NCI-H2196 (cell line): ENCODE results near the gene RAX2.
"Not testable (repeated sequence)": the region's sequence is repeated elsewhere in the genome, so short reads cannot be mapped to it uniquely, and the experiment has no call there.

Source experiments
- DNase-seq: peaks from one replicate; lab custom pipeline; 2025; ENCODE audit not compliant: unreplicated experiment; lab: John Stamatoyannopoulos, UW

The RAX2 gene

DNA sequence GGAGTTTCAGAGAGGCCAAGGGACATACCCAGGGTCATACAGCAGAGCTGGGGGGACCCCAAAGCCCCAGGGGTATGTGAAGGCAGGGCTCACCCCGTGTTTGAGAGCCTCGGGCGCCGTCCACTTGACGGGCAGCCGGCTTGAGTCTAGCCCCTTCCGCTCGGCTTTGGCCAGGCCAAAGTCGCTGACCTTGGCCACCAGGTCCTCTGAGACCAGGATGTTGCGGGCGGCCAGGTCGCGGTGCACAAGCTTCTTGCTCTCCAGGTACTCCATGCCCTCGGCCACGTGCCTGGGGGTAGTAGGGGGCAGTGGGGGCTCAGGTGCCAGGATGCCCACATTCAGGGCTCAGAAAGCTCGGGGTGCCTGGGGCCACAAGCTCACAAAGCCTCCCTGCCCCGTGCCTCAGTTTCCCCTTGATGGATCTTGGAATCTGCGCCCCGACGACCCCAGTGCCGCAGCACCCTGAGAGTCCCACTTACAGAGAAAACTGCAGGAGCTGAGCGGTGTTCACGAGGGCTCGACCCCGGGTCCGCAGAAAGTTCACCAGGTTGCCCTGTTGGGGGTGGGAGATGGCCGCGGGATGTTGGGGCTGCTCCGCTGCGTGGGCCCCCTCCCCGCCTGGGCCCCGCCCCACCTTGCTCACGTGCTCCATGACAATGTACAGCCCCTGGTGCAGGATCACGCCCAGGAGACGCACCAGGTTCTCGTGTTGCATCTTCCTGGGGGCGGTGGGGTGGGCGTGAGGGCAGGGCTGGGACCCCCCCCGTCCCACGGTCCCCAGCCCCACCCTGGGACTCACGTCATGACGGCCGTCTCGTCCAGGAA is 7.1 kb upstream of the RAX2 start:
- DNase-seq, result no peak

DNA sequence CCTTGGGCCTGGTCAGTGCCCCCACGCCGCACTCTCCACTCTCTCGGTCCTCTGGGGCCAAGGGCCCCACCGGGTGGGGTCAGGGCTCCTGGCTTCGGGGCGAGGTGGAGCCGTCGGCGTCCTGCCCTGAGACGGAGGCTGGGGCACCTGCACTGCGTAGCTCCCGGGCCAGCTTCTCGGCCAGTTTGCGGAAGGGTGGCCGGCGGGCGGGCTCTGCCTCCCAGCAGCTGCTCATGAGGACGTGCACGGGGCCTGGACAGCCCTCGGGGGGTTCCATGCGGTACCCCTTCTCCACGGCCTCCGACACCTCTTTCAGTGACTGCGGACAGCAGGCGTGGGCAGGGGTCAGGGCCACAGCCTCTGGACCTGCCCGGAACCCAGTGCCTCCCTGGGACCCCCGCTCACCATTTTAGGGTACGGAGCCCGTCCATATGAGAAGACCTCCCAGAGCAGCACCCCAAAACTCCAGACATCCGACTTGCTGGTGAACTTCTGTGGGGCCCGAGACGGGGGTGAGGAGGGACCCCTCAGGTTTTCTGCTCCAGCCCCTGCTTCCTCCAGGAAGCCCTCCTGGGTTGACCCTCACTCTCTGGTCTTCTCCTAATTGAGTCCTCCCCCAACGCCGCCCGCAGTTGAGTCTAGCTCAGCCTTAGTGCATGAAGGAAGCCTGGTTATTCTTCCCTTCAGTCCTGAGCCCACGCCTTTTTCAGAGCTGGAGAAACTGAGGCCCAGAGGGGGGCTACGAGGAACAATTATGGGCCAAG is 6.3 kb upstream of the RAX2 start:
- no peak for DNase-seq

DNA sequence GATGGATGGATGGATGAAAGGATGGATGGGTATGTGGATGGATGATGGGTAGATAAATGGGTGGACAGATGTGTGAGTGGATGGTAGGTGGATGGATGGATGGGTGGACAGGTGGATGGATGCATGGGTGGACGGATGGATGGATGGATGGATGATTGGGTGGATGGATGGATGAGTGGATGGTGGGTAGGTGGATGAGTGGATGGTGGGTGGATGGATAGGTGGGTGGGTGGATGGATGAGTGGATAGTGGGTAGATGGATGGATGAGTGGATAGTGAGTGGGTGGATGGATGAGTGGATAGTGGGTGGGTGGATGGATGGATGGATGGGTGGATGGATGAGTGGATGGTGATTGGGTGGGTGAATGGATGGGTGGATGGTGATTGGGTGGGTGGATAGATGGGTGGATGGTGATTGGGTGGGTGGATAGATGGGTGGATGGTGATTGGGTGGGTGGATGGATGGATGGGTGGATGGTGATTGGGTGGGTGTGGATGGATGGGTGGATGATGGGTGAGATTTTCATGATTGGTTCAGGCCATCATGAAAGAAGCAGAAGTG is 4.5 kb upstream of the RAX2 start:
- DNase-seq, result no peak

DNA sequence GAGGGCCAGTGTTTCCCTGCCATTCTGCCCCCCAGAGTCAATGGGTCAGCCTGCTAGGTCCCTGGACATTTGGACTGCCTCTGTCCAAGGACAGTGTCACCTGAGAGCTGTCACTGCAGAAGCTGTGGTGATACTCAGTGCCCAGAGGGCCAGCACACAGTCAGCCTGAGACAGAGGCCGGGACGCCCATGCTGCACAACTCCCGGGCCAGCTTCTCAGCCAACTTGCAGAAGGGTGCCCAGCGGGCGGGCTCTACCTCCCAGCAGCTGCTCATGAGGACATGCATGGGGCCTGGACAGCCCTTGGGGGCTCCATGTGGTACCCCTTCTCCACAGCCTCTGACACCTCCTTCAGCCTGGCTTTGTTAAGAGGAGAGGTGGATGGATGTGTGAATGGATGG is 3.8 kb upstream of the RAX2 start:
- DNase-seq, result no peak

DNA sequence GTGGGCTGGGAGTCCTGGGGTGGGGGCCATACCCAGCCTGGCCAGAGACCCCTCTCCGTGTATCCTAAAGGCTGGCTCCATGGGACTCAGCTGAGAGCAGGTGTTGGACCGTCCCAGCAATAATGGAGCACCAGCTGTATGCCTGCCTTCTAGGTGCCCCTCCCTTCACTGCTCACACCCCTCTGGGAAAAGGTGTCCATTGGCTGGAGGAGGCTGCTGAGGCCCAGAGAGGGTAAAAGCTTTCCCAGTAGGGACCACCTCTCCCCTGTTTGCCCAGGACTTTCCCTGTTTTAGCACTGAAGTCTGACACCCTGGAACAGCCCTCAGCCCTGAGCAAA is 3.3 kb upstream of the RAX2 start:
- DNase-seq, result no peak

DNA sequence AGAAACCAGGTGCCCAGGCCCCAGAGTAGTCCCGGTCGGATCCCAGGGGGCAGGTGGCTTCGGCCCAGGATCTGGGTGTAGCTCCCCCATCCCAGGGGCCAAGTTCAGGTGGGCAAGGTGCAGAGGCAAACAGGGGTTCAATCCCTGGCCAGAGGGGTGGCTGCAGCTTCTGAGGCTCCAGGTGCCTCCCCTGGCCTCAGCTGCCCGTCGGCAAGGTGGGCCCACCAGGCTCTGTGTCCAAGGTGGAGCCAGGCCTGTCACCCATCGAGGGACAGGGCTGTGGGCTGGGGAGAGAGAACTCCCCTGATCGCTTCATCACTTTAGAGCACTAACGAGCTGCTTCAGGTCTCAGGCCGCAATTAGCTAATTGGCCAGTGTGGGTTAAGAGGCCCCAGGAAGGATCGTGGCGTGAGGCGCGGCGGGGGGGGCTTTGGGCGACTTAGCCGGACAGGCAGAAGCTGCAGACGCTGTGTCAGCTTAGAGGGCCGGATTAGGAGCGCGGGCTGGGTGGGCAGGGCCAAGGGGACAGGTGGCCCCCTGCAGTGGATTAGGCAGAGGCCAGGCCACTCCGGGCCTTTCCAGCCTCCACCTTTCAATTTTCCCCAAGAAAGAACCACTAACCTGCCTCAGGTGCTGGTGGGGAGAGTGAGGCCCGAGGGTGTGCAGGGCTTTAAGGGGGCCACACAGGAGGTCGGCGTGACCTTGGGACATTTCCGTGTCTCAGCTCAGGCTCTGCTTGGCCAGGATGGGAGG is 2.8 kb upstream of the RAX2 start:
- no peak for DNase-seq

DNA sequence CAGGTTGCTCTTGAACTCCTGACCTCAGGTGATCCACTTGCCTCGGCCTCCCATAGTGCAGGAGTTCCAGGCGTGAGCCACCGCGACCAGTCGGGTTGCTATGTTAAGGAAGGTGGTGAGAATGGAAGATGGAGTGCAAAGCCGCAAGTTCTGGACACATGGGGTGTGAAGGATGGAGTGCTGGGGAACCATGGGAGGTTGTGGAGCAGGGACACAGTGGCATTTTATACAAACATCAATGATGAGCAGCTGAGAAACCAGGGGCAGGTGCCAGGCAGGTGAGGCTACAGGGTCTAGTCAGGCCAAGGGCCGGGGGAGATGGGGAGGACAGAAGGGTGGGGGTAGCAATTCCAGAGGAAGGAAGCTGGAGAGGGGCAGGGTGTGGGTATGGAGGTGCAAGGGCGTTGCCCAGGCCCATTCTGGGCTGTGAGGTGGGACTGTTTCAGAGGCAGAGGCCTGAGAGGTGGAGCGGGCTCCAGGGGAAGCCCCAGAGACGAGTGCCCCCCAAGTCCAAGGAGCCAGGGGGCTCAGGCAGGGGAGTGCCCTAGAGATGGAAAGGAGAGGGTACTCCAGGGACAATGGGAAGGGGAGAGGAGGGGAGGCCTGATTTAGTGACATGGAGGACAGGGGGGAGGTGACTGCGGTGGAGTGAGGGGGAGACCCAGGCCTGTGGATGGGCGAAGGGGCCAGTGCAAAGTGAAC is 1.9 kb upstream of the RAX2 start:
- DNase-seq, result no peak

DNA sequence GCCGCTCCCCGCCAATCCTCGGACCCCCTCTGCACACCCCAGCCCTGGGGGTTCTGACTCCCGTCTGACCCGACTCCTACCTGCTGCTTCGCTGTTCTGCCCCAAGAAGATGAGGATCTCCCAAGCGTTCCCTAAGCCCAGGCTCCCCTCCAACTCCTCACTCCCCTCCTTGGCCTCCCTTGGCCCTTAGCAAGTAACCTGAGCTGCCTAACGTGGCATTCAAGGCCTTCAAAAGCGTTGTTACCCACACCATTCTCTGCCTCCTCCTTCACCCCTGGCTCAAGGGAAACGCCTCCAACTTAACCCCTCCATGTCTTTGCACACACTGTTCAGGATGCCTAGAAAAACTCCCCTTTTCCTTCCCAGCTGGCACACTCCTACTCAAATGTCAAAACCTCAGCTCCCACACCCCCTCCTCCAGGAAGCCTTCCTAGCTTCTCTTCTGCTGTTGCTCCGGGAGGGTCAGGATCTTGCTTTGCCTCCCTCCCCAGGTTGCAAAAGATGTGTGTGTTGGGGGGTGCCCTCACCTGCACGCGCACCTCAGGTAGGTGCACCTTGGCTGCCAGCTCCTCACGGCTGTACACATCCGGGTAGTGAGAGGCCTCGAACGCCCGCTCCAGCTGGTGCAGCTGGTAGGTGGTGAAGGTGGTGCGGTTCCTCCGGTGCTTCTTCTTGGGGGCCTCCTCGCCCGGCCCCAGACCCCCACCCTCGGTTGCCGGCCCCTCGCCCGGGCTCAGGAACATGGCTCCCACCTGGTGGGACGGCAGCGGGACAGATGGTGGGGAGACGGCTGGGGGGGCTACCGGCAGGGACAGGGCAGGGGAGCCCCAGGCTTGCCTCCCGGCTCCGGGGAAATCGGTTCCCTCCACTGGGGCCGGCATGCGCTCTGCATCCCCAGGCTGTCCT is 775 bp downstream of the RAX2 start:
- no peak for DNase-seq

DNA sequence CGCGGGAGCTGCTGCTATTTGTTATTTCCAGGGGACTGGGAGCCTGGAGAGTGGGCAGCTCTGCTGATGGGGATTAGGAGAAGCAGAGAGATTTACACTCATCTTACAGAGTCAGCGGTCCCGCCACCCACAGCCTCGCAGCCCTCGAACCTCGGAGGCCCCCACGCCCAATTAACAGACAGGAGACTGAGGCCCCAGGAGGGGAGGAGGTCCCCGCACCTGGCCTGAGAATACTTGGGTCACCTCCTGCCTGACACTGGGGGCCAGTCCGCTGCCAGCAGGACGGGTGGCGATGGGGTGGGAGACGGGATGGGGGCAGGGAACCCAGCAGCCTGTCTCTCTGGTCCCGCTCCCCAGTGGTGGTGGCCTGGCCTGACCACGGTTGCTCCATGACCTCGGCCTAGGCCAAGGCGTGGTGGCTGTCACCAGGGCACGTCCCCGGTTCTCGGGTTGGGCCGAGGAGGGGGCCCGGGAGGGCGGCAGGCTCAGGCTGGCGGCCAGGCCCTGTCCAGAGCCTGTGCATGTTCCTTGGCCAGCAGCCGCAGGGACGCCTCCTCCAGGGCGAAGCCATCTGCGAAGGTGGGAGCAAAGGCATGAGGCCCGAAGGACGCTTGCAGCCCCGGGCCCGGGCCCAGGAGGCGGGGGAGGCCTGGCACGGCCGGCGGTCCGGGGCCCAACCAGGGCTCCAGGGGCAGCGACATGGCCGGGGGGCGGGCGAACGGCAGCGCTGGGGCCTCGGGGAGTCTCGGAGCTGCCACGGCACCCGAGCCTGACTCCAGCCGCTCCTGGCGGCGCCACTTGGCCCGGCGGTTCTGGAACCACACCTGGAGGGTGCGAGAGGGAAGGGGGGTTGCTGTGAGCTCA is 1.7 kb downstream of the RAX2 start:
- DNase-seq, result no peak

DNA sequence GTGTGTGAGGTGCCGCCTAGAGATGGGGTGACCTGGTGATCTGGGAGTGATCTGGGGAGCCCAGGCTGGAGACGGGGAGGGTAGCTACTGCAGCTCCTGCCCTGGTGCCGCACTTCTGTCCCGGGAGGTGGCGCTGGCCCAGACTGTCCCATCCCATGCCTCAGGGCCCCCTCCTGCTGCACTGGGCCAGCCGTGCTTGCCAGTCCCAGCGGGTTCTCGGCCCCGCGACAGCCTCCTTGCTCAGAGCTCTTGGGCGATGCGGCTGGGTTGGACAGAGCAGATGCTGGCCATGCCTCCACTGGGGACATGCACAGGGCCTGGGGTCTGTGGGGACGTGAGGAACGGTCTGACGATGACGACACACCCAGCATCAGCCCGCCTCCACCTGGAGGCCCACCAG is 2.5 kb downstream of the RAX2 start:
- DNase-seq, result no peak

DNA sequence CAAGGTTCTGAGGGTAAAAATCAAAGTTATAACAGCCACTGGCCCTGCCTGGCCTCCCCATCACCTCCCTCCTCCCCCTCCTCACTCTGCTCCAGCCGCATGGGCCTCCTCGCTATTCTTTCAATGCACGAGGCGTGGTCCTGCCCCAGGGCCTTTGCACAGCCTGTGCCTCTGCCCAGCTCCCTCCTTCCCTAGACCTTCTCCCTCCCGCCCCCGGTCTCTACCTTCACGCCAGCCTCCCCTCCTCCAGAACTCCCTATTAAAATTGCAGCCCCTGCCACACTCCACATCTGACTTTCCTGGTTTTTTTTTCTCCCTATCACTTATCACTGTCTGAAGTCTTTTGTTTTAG is 3.3 kb downstream of the RAX2 start:
- DNase-seq, result no peak

DNA sequence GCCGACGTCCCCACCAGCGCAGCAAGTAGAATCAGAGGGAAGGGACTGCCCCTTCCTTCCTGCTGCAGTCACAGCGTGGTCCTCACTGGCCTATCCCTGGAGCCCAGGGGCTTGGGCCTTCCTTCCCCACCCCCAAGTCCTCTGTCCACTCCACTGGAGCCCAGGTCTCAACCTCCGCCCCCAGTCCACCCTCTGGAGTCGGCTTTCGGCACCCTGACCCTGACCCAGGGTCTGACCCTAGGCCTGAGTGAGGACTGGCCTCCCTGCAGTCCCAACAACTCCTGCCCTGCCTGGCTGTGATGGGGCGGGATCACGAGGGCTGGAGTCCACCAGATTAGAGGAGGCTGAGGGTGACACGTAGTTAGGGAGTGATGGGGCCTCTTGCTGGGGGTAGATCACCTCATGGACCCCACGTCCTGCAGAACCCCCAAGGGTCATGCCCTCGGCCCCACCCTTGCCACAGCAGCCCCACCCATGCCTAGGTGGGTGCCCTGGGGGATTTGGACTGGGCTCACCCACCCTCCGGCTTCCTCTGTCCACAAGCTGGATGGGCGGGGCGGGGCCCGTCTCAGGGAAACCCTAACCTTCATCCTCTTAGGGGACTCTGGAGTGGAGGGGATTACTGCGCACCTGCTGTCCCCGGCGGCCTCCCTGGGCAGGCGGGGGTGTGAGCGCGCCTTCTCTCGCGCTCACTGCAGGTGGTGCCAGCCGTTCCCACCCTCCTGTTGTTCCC is 3.8 kb downstream of the RAX2 start:
- DNase-seq, result no peak

DNA sequence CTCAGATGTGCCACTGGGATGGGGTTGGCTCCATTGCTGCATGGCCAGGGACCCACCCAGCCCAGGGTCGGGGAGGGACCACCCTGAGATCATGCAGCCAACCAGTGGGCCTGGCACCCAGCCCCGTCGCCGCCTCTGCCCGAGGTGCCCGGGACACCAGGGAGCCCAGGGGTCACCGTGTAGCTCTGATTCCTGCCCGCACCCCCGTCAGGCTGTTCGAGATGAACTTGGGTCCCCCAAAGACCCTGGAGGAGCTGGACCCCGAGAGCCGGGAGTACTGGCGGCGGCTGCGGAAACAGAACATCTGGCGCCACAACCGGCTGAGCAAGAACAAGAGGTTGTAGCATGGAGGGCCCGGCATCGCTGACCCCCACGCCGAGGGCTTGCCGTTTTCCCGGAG is 5.0 kb downstream of the RAX2 start:
- DNase-seq, result no peak

DNA sequence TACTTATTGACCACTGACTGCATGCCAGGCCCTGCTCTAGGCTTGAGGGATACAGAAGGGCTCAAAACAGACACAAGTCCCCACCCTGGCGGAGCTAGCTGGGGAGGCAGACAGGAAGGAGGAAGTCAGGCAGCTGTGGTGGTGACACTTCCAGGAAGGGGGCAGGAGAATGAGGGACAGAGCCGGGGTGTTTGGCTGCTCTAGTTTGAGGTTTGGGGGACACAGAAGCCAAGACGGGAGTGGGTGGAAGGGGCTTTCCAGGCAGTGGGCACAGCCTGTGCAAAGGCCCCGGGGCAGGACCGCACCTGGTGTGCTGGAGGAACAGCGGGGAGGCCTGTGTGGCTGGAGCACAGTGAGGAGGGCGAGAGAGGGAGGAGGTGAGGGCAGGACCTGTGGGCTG is 5.5 kb downstream of the RAX2 start:
- DNase-seq, result no peak

DNA sequence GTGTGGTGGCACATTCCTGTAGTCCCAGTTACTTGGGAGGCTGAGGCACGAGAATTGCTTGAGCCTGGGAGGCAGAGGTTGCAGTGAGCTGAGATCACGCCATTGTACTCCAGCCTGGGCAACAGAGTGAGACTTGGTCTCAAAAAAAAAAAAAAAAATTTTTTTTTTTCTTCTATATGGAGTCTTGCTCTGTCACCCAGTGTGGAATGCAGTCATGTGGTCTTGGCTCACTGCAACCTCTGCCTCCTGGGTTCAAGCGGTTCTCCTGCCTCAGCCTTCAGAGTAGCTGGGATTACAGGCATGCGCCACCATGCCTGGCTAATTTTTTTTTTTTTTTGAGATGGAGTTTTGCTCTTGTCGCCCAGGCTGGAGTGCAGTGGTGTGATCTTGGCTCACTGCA is 6.3 kb downstream of the RAX2 start:
- not testable (repeated sequence) for DNase-seq

DNA sequence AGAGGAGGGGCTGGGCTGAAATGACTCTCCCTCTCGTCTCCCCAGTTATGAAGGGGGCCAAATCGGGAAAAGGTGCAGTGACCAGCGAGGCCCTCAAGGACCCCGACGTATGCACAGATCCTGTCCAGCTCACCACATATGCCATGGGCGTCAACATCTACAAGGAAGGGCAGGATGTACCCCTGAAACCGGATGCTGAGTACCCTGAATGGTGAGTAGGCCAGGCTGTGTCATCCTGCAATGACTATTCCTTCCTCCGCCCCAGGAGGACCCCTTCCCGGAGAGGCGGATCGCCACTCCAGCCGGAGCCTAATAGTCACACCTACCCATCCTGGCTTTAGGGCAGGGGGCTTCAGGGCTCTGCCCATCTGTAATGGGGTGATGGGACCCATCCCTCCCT is 6.9 kb downstream of the RAX2 start:
- DNase-seq, result no peak

DNA sequence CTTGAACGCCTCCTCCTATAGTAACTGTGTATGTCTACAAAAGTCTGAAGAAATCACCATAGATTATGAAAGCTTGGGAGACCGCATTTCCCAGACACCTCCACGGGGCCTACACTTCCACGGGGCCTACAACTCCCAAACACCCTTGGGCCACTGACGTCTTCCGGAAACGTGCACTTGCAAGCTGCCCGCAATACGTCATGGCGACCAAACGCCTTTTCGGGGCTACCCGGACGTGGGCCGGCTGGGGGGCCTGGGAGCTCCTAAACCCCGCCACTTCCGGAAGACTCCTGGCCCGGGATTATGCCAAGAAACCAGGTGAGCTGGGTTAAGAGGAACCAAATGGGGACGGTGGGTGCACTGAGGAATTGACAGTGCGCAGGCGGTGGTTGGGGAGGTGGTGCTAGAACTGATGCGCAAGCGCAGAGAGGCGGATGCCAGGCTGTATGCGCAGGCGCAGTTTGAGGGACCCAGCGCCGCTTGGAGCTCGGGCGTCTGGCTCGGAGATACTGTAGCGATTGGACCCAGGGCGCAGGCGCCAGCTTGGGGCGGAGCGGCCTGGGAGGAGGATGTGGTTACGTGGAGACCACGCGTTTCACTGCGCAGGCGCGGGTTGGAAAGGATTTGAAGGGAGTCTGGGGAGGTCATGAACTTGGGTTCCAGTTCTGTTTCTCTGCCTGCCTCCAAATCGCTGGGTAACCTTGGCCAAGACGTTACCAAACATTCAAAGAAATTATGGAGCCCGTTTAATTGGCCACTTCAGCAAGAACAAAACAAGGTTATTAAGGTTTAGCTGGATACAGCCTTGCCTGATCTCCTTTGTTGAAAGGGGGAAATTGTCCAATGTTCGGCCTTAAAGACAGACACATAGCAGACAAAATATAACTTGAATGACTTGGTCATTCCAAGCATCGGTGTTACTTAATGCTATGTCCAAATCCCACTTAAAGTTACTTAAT is 9.2 kb downstream of the RAX2 start, which contains the start of gene MRPL54:
Gene MRPL54, plus strand, starts transcription at position 182 of the 959 bp plus-strand sequence. Its CDS starts 19 bp downstream, at position 201.
- peak; percentile 100 for DNase-seq
